ENCODE measurements around the gene ZNHIT6.

Gene ZNHIT6

DNA sequence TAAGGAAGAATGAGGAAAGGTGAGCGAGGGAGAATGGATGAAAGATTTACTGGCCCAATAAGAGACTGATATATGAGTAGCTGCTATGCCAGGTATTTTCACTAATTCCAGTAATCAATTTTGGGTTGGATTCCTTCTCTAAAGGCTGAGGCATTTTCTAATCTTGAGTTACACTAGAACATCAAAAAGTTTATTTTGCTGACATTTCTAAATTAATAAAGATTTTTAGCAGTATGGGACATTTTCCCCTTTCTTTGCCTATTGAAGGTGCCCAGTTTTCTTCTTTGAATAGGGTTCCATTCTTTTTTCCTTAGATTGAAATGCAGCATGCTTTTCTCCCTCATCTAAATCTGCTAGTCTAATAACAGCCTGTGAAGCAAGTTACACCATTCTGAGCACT is 52.9 kb downstream of the ZNHIT6 start:
- no peaks in the 10 kb centered on the region for H3K79me2 ChIP-seq (ENCODE audit: insufficient read depth, low read length)
- no peaks in the 10 kb centered on the region for H4K20me1 ChIP-seq (ENCODE audit: low read depth, low read length)
- TF ChIP-seq EZH2phosphoT487 (conservative IDR thresholded peaks at IDR 0.05; ENCODE audit: low read length): no peak
- no peak for TF ChIP-seq CTCF (IDR thresholded peaks at IDR 0.05; ENCODE audit: insufficient read depth, low read length, poor library complexity, severe bottlenecking)
- H3K9me3 ChIP-seq (ENCODE audit: insufficient read depth, low read length): no peaks in the 10 kb centered on the region
- H3K9me2 ChIP-seq (replicated peaks; ENCODE audit: insufficient read depth, low read length): no peaks in the 10 kb centered on the region
- no peak overlapping the region for H2AFZ ChIP-seq (ENCODE audit: low read depth, low read length, severe bottlenecking)
- H3K27ac ChIP-seq (ENCODE audit: low read depth, low read length): no peak overlapping the region
- no peak overlapping the region for H3K9ac ChIP-seq (ENCODE audit: low read length)
- H3K27me3 ChIP-seq (ENCODE audit: low read length): no peaks in the 10 kb centered on the region
- H3K4me2 ChIP-seq (ENCODE audit: low read depth, low read length, poor library complexity, severe bottlenecking): no peak overlapping the region
- H3F3A ChIP-seq (ENCODE audit: insufficient read depth): no peaks in the 10 kb centered on the region
- peaks cover 28% of the 10 kb centered on the region for H3K36me3 ChIP-seq (ENCODE audit: low read length)
- H3K4me3 ChIP-seq (ENCODE audit: insufficient read depth, low read length, poor library complexity, severe bottlenecking): no peak overlapping the region

DNA sequence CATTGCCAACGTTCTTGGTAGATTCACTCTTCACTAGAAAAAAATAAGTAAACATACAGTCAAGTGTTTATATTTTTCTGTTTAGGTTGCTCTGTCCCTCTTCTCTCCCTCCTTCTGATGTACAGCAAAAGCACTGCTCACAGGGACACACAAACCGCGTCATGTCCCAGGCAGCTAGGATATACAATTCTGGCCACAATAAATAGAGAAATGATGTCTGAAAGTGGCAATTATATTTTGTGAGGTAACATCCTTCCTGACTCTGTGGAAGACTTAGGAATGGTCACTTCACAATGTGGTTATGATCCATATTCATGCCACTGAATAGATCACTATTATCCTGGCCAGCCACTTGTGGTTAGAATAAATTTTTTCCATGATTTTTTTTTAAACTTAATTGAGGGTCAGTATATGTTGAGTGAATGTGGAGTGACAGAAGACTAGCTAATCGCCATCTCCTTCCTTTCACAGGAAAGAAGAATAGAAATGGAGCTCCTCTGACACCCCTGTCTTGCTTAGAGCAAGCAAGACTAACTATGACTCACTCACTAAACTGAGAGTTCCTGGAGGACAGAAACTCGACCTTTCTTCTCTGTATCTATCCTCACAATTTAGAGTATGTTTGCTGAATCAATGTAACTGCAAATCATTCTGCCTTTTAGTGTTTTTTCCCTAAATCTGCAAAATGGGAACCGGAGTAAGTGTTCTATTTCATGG is 54.0 kb downstream of the ZNHIT6 start:
- no peak overlapping the region for H3K27ac ChIP-seq (ENCODE audit: low read depth, low read length)
- H3K27me3 ChIP-seq (ENCODE audit: low read length): no peaks in the 10 kb centered on the region
- no peaks in the 10 kb centered on the region for H3F3A ChIP-seq (ENCODE audit: insufficient read depth)
- peaks cover 31% of the 10 kb centered on the region for H3K36me3 ChIP-seq (ENCODE audit: low read length)
- H2AFZ ChIP-seq (ENCODE audit: low read depth, low read length, severe bottlenecking): no peak overlapping the region
- H3K9ac ChIP-seq (ENCODE audit: low read length): no peak overlapping the region
- no peaks in the 10 kb centered on the region for H3K9me2 ChIP-seq (replicated peaks; ENCODE audit: insufficient read depth, low read length)
- no peak overlapping the region for H3K4me3 ChIP-seq (ENCODE audit: insufficient read depth, low read length, poor library complexity, severe bottlenecking)
- H3K4me2 ChIP-seq (ENCODE audit: low read depth, low read length, poor library complexity, severe bottlenecking): no peak overlapping the region
- TF ChIP-seq CTCF (IDR thresholded peaks at IDR 0.05; ENCODE audit: insufficient read depth, low read length, poor library complexity, severe bottlenecking): no peak
- no peak for TF ChIP-seq EZH2phosphoT487 (conservative IDR thresholded peaks at IDR 0.05; ENCODE audit: low read length)
- H4K20me1 ChIP-seq (ENCODE audit: low read depth, low read length): no peaks in the 10 kb centered on the region
- no peaks in the 10 kb centered on the region for H3K79me2 ChIP-seq (ENCODE audit: insufficient read depth, low read length)
- H3K9me3 ChIP-seq (ENCODE audit: insufficient read depth, low read length): no peaks in the 10 kb centered on the region

DNA sequence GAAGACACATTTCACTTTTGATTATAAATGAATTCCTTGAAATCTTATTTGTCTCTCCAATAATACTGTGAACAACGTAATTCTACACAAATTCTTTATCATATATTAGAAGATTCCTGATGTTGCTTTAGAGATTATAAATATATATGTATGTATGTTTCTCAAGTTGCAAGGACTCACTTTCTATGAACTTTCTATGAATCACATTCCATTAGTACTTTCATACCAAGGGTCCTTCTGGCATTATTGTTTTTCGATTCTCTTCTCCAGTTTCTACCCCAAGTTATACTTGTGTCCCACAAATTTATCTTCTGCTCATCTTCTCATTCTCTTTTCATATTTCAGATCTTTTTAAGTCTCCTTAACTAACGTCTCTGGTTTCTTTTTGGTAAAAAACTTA is 55.9 kb downstream of the ZNHIT6 start:
- no peaks in the 10 kb centered on the region for H3K9me3 ChIP-seq (ENCODE audit: insufficient read depth, low read length)
- no peaks in the 10 kb centered on the region for H3F3A ChIP-seq (ENCODE audit: insufficient read depth)
- H3K9ac ChIP-seq (ENCODE audit: low read length): no peak overlapping the region
- H3K27me3 ChIP-seq (ENCODE audit: low read length): no peaks in the 10 kb centered on the region
- no peaks in the 10 kb centered on the region for H3K9me2 ChIP-seq (replicated peaks; ENCODE audit: insufficient read depth, low read length)
- no peaks in the 10 kb centered on the region for H4K20me1 ChIP-seq (ENCODE audit: low read depth, low read length)
- no peak for TF ChIP-seq EZH2phosphoT487 (conservative IDR thresholded peaks at IDR 0.05; ENCODE audit: low read length)
- peaks cover 42% of the 10 kb centered on the region for H3K36me3 ChIP-seq (ENCODE audit: low read length)
- no peaks in the 10 kb centered on the region for H3K79me2 ChIP-seq (ENCODE audit: insufficient read depth, low read length)
- no peak overlapping the region for H3K27ac ChIP-seq (ENCODE audit: low read depth, low read length)
- H3K4me2 ChIP-seq (ENCODE audit: low read depth, low read length, poor library complexity, severe bottlenecking): no peak overlapping the region
- no peak overlapping the region for H2AFZ ChIP-seq (ENCODE audit: low read depth, low read length, severe bottlenecking)
- H3K4me3 ChIP-seq (ENCODE audit: insufficient read depth, low read length, poor library complexity, severe bottlenecking): no peak overlapping the region

- Histone ChIP-seq H3F3A (ENCODE audit: insufficient read depth) (no peaks in the 10 kb centered on the region), H3K36me3 (ENCODE audit: low read length) (peaks cover 36% of the 10 kb centered on the region), H2AFZ (ENCODE audit: low read depth, low read length, severe bottlenecking) (no peak overlapping the region)
Measured at GRCh38 chr1:85650645-85651044, 57.6 kb downstream of the ZNHIT6 start.

More at GRCh38 chr1:85650645-85651044, 57.6 kb downstream of the ZNHIT6 start:
- TF ChIP-seq CTCF (IDR thresholded peaks at IDR 0.05; ENCODE audit: insufficient read depth, low read length, poor library complexity, severe bottlenecking): no peak
- no peak for TF ChIP-seq EZH2phosphoT487 (conservative IDR thresholded peaks at IDR 0.05; ENCODE audit: low read length)
- H3K9ac ChIP-seq (ENCODE audit: low read length): no peak overlapping the region
- H3K4me3 ChIP-seq (ENCODE audit: insufficient read depth, low read length, poor library complexity, severe bottlenecking): no peak overlapping the region
- H3K27ac ChIP-seq (ENCODE audit: low read depth, low read length): no peak overlapping the region
- H3K4me2 ChIP-seq (ENCODE audit: low read depth, low read length, poor library complexity, severe bottlenecking): no peak overlapping the region
- no peaks in the 10 kb centered on the region for H3K27me3 ChIP-seq (ENCODE audit: low read length)
- no peaks in the 10 kb centered on the region for H3K9me3 ChIP-seq (ENCODE audit: insufficient read depth, low read length)
- H3K9me2 ChIP-seq (replicated peaks; ENCODE audit: insufficient read depth, low read length): no peaks in the 10 kb centered on the region
- H4K20me1 ChIP-seq (ENCODE audit: low read depth, low read length): no peaks in the 10 kb centered on the region
- H3K79me2 ChIP-seq (ENCODE audit: insufficient read depth, low read length): no peaks in the 10 kb centered on the region
